Cardiac fibroblast (primary cell): ENCODE results near the gene PTTG1IP2.

ENCODE experiments used
- DNase-seq, 2 donors: peaks; one replicate each; pipeline versions ENCODE4 v3.0.0 to v3.0.0-alpha.2; 2010; ENCODE audit warnings: low read depth in 2 of 2
- H3K4me3 ChIP-seq, 2 donors: replicated peaks in 1 of 2; 1 replicate in 1 of 2; 2 replicates in 1 of 2; pipeline ENCODE4 v1.5.1; 2011; ENCODE audit warnings: low read depth in 2 of 2, low read length in 2 of 2, mild to moderate bottlenecking in 2 of 2, moderate library complexity in 1 of 2
- CTCF ChIP-seq: IDR thresholded peaks from one replicate; pipeline ENCODE4 v1.5.1; 2011; ENCODE audit warnings: low read depth, mild to moderate bottlenecking, low read length, inconsistent platforms

Gene PTTG1IP2

GRCh38 chr7:90474284-90475210 is 5.1 kb downstream of the PTTG1IP2 start:
- no peak for TF ChIP-seq CTCF
- no peak overlapping the region for H3K4me3 ChIP-seq
- DNase-seq, result peak; percentile 88 to 94

GRCh38 chr7:90483251-90483650 is 13.8 kb downstream of the PTTG1IP2 start:
- no peak for TF ChIP-seq CTCF
- no peak overlapping the region for H3K4me3 ChIP-seq
- peak in 1 of 2 donors; percentile 17 for DNase-seq

GRCh38 chr7:90484706-90485105 is 15.3 kb downstream of the PTTG1IP2 start:
- peak in 1 of 2 donors; percentile 17 for DNase-seq
- no peak for TF ChIP-seq CTCF

DNA sequence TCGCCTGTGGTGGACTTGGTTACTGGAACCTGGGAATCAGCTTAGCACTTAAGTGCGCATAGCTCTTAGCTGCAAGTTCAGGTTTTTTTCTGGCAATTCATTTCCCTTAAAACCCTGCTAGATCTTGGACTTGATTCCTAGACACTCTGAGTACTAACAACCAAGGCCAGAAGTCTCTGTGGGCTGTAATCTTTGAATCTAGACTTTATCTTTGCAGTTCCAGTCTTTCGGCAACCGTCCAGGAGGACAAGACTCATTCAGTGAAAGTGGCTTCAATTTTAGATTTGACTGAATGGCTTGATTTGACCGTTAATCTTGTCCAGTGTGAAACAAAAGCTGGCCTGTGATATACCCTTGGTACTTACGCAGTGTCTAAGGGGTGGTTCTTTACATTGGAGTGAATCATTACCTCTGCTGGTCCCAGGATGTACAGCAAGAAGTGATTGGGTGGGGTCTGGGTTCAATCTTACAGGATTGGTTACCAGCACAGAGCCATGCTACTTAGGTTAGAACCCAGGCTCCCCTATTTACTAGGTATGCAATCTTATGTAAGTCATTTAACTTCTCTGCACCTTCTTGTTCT is 16.4 kb downstream of the PTTG1IP2 start:
- H3K4me3 ChIP-seq, result no peak overlapping the region
- no peak for DNase-seq
- no peak for TF ChIP-seq CTCF

More at GRCh38 chr7:90484706-90485105, 15.3 kb downstream of the PTTG1IP2 start:
- H3K4me3 ChIP-seq, result no peak overlapping the region

GRCh38 chr7:90487808-90488207 is 18.4 kb downstream of the PTTG1IP2 start:
- no peak for TF ChIP-seq CTCF
- no peak for DNase-seq
- no peak overlapping the region for H3K4me3 ChIP-seq

- H3K4me3 ChIP-seq, result no peak overlapping the region
- no peak for DNase-seq
- TF ChIP-seq CTCF, result no peak
Measured at GRCh38 chr7:90488220-90488619, 18.8 kb downstream of the PTTG1IP2 start.
